CD4-positive, alpha-beta T cell treated with Interleukin-4 for 1 hour (primary cell): ENCODE measurements around the gene VSTM2B.

Experiments used
- DNase-seq, 2 donors: peaks; one replicate each; pipeline ENCODE4 v3.0.0-alpha.2; 2020 to 2022

The VSTM2B gene

GRCh38 chr19:29598496-29598895 lies 72.7 kb downstream of the VSTM2B start:
- no peak for DNase-seq

GRCh38 chr19:29603308-29603707 lies 77.5 kb downstream of the VSTM2B start:
- DNase-seq: no peak

GRCh38 chr19:29605653-29606419 lies 80.0 kb downstream of the VSTM2B start, which contains the start of gene POP4:
POP4 (plus strand) TSS chr19:29606283; CDS start chr19:29606319, 36 bp downstream.
- DNase-seq: peak; percentile 96 to 97

GRCh38 chr19:29606420-29606747 lies 80.6 kb downstream of the VSTM2B start:
- DNase-seq: no peak

- DNase-seq: no peak
These were observed 83.8 kb downstream of the VSTM2B start for GRCh38 chr19:29609636-29610035.

- DNase-seq: no peak
These were observed 84.4 kb downstream of the VSTM2B start for GRCh38 chr19:29610213-29610573.

GRCh38 chr19:29610574-29611271 lies 84.9 kb downstream of the VSTM2B start:
- DNase-seq: peak; percentile 88 to 91

- DNase-seq: no peak
These were observed 86.3 kb downstream of the VSTM2B start for GRCh38 chr19:29612121-29612520.

GRCh38 chr19:29612801-29613595 lies 87.2 kb downstream of the VSTM2B start:
- DNase-seq: no peak

GRCh38 chr19:29614046-29614445 lies 88.3 kb downstream of the VSTM2B start:
- DNase-seq: no peak
